ENCODE results near the gene CIP2A.

The CIP2A gene

DNA sequence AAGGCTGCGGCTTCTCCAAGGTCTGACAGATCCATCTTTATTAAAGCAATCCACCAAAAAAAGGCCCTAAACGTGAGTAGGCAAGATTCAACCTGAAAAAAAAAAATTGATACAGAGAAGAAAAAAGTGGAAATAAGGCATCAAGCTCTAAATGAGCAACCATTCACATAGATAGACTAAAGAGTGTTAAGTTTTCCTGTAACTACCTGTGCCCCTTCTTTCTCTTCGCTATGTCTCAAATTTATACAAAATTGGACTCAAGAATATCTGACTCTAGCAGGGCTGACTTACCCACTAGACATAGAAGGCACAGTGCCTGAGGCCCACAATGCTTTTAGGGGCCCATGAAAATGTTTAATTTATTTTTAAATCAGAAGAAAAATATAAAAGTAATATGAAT, 78.7 kb downstream of the CIP2A start, which contains the start of gene MYH15:
Gene MYH15 (minus strand): TSS at position 101 of the 400 bp plus-strand sequence. CDS start 66 bp downstream, at position 35.
- DNase-seq (ENCODE audit: low spot score), result no peak

DNA sequence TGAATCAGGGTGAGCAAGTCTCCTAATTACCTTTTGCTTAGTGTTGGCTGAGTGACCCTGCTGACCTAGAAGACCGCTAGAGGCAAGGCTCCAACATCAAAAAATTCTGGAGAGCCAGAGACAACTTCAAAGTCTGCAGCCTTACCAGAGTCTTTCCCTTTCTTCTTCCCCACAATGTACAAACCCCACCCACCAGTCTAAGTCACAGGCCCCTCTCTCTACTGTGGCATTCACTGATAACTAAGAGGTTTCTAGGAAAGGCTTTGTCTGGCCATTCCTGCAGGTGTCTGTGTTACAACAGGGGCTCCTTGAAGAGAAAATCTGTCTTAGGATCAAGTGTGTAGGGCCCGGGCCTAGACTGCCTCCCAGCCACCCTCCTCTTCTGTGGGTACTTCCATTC, 79.4 kb downstream of the CIP2A start:
- DNase-seq (ENCODE audit: low spot score), result no peak

DNA sequence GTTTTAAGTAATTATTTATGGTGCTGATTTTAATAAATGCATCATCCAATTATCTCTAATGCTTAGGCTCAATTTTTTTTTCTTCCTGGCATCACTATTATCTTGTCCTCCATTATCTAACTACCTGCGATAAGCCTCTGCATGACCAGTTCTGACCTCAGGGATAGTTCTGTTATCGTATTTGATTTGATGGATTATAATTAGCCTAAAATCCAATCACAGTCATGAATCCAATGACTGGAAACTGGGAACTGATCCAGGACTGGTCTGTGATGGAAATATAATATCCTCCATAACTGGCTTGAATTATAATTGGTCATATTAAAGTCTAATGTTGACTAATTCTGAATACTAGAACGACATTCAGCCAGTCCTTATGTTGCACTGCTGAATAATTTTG, 80.0 kb downstream of the CIP2A start:
- no peak for DNase-seq (ENCODE audit: low spot score)

DNA sequence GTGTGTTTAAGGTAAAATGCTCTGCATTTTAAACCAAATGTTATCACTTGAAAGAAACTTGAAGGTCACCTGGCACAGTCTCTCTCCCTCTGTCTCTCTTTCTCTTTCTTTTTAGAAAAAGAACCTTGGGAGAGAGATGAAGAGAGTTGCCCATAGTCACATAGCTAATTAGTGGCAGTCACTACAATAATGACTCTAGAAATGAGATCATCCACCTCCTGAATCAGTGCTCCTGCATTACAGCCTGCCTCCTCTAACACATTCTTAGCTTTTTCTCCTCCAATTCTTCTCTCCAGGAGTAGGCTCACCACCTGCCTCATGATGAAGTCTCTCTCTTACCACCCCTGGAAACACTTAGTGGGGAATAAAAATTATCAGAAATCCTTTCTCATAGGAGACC, 81.3 kb downstream of the CIP2A start:
- no peak for DNase-seq (ENCODE audit: low spot score)

DNA sequence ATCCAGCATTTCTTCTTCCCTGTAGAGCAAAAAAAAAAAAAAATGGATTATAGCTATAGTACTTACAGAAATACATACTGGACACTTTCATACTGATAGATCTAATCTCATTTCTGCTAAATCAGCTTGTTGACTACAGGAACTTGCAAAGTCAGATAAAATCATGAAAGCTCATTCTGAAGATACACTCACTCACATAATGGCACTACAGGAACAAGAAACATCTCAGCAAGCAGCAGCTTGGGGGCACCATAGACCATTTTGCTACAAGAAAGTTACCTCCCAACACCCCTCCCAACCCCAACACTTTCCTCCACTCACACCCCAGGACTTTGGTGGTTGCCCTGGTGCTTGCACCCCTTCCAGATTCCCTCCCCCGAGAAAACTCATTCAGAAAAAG, 83.4 kb downstream of the CIP2A start:
- no peak for DNase-seq (ENCODE audit: low spot score)

DNA sequence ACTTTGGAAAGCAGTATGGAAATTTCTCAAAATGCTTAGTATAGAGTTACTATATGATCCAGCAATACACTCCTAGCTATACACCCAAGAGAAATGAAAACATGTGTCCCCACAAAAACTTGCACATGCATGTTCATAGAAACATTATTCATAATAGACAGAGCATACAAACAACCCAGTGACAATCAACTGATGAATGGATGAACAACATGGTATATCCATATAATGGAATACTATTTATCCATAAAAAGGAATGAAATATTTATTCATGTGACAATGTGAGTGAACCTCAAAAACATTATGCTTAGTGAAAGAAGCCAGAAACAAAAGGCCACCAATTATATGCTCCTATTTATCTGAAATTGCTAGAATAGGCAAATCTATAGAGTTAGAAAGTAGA, 85.5 kb downstream of the CIP2A start:
- no peak for DNase-seq (ENCODE audit: low spot score)

DNA sequence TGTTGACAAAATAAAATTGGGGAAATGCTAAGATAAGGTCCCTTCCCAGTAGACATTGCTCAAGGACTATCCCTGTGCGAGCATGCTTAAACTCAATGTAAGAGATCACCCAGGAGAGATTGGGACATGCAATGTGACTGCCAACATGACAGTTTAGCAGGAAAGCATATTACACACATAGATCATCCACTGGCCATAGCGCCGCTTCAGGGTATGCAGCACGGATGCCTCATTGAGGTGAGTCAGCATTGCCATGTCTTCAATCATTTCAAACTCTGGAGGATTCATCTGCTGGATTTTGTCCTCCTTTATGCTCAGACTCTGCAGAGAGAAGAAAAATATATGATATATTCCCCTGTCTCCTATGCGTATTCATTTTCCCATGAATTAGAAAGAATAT, 87.7 kb downstream of the CIP2A start:
- DNase-seq (ENCODE audit: low spot score), result no peak

DNA sequence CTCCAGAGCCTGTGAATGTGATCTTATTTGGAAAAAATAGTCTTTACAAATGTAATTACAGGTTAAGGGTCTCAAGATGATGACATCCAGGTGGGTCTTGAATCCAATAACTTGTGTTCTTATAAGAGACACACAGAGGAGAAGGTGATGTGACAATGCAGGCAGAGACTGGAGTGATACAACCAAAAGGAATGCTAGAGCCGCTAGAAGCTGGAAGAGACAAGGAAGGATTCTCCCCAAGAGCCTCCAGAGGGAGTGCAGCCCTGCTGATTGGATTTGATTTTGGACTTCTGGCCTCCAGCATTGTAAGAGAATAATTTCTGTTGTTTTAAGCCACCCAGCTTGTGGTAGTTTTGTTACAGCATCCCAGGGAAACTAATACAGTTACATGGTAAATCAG, 88.5 kb downstream of the CIP2A start:
- DNase-seq (ENCODE audit: low spot score), result no peak

All from left forelimb (tissue), 1 donor.